Activated CD8-positive, alpha-beta T cell treated with anti-CD3 and anti-CD28 coated beads for 36 hours (primary cell): Measurements from ENCODE around the gene ANKZF1. TPM values are rescaled to one million over a fixed set of nuclear protein-coding genes. Genes with fewer than 3 reads are reported as not detected.
"Not testable (repeated sequence)": the region's sequence is repeated elsewhere in the genome, so short reads cannot be mapped to it uniquely, and the experiment has no call there.

Experiments
- ATAC-seq: fragments of 200-7000 bp; cut with Tn5 transposase; one replicate; pipeline ENCODE4 v1.10.0; 2021; ENCODE audit warnings: mild to moderate bottlenecking, moderate library complexity
- CTCF ChIA-PET: fragments of 350-600 bp; sonication (Branson Sonifier 250); formaldehyde crosslinking; loops from one replicate; lab custom pipeline; 2021; ENCODE audit warnings: antibody characterized with exemption; lab: Charles Lee
- POLR2A ChIA-PET: fragments of 350-600 bp; sonication (Branson Sonifier 250); formaldehyde crosslinking; loops from one replicate; lab custom pipeline; 2021; ENCODE audit warnings: antibody characterized with exemption; lab: Charles Lee
- DNase-seq: peaks from one replicate; pipeline ENCODE4 v3.0.0-alpha.2; 2020
- H3K27ac Mint-ChIP-seq: one replicate; pipeline ENCODE4 v1.8.0; 2021; ENCODE audit warnings: mild to moderate bottlenecking, mixed read lengths
- H3K27me3 Mint-ChIP-seq: one replicate; pipeline ENCODE4 v1.8.0; 2021; ENCODE audit warnings: mixed read lengths
- H3K36me3 Mint-ChIP-seq: one replicate; pipeline ENCODE4 v1.8.0; 2021; ENCODE audit warnings: low read depth, mixed read lengths
- H3K4me1 Mint-ChIP-seq: one replicate; pipeline ENCODE4 v1.8.0; 2021; ENCODE audit warnings: low read depth, mixed read lengths
- H3K4me3 Mint-ChIP-seq: one replicate; pipeline ENCODE4 v1.8.0; 2021; ENCODE audit warnings: mild to moderate bottlenecking, moderate library complexity, mixed read lengths
- H3K9me3 Mint-ChIP-seq: one replicate; pipeline ENCODE4 v1.8.0; 2021; ENCODE audit warnings: mixed read lengths
- CTCF ChIP-seq: fragments of 200-600 bp; IDR thresholded peaks from one replicate; pipeline ENCODE4 v1.8.0; 2022; ENCODE audit warnings: antibody characterized with exemption, mild to moderate bottlenecking
- intact Hi-C: fragments of 100-400 bp; cut with micrococcal nuclease; formaldehyde crosslinking; loops from one replicate; pipeline ENCODE4 v1.10.0; 2022
- total RNA-seq, 2 experiments: library from RNA; stranded (reverse); gene quantifications; one replicate each; pipeline ENCODE4 v1.2.3, GENCODE V29; 2021

The ANKZF1 gene
- total RNA-seq, 2 experiments from 2014 or later = 216 to 217 TPM

- Mint-ChIP-seq H3K9me3 (peaks cover 6% of the 10 kb centered on the region), H3K4me3 (peak overlapping the region; percentile 62), H3K27me3 (no peaks in the 10 kb centered on the region), H3K36me3 (peaks cover 3% of the 10 kb centered on the region), H3K4me1 (peaks cover 17% of the 10 kb centered on the region), H3K27ac (peak overlapping the region; percentile 8)
- no peak for DNase-seq
- ATAC-seq = no peak
- POLR2A ChIA-PET = interaction anchor here (1.2 to 2.8 kb wide), 4 partner anchors 8 to 55 kb away, joined by 3 to 26 read pairs (median 12); partner anchors contain the start of gene TUBA4A
- TF ChIP-seq CTCF = no peak
- intact Hi-C loops = no loop called here
- CTCF ChIA-PET = interaction anchor here (0.7 to 2.1 kb wide), 7 partner anchors 12 to 126 kb away, joined by 3 to 9 read pairs (median 3); no protein-coding TSS in a partner anchor
Observed at GRCh38 chr2:219198974-219199373, 30.6 kb upstream of the ANKZF1 start.

GRCh38 chr2:219199470-219200211, 30.0 kb upstream of the ANKZF1 start:
- POLR2A ChIA-PET = interaction anchor here (0.5 to 2.8 kb wide), 15 partner anchors 8 to 95 kb away, joined by 3 to 26 read pairs (median 4); partner anchors contain the start of genes CNPPD1, DNAJB2, GLB1L and STK16
- TF ChIP-seq CTCF = no peak
- Mint-ChIP-seq H3K36me3 (peaks cover 4% of the 10 kb centered on the region), H3K4me1 (peaks cover 17% of the 10 kb centered on the region), H3K27ac (peak overlapping the region; percentile 40), H3K27me3 (no peaks in the 10 kb centered on the region), H3K4me3 (peak overlapping the region; percentile 62), H3K9me3 (peaks cover 10% of the 10 kb centered on the region)
- ATAC-seq (peak; percentile 71), DNase-seq (no peak)
- CTCF ChIA-PET = interaction anchor here (0.7 to 2.1 kb wide), 11 partner anchors 10 to 126 kb away, joined by 3 to 9 read pairs (median 4); no protein-coding TSS in a partner anchor
- intact Hi-C loops = no loop called here

GRCh38 chr2:219200502-219201326, 28.9 kb upstream of the ANKZF1 start:
- intact Hi-C loops, ATAC-seq, H3K27me3 Mint-ChIP-seq, H3K36me3 Mint-ChIP-seq: not testable (repeated sequence)
- CTCF ChIA-PET = interaction anchor here (0.8 to 2.1 kb wide), 10 partner anchors 11 to 98 kb away, joined by 3 to 9 read pairs (median 4); no protein-coding TSS in a partner anchor
- H3K4me3 Mint-ChIP-seq = peak overlapping the region; percentile 75
- H3K9me3 Mint-ChIP-seq = peaks cover 10% of the 10 kb centered on the region
- peak; percentile 70 for DNase-seq
- POLR2A ChIA-PET = interaction anchor here (0.6 to 2.8 kb wide), 25 partner anchors 9 to 206 kb away, joined by 3 to 26 read pairs (median 4); partner anchors contain the start of genes CNPPD1, DNAJB2, GLB1L and STK16
- H3K4me1 Mint-ChIP-seq = peaks cover 17% of the 10 kb centered on the region
- H3K27ac Mint-ChIP-seq = peak overlapping the region; percentile 90

- H3K36me3 Mint-ChIP-seq, DNase-seq, ATAC-seq, intact Hi-C loops, H3K27me3 Mint-ChIP-seq, H3K4me3 Mint-ChIP-seq: not testable (repeated sequence)
- Mint-ChIP-seq H3K27ac (peak overlapping the region; percentile 90), H3K4me1 (peaks cover 21% of the 10 kb centered on the region), H3K9me3 (peaks cover 10% of the 10 kb centered on the region)
- POLR2A ChIA-PET = interaction anchor here (1.1 to 2.8 kb wide), 12 partner anchors 8 to 206 kb away, joined by 3 to 26 read pairs (median 5); partner anchors contain the start of gene TUBA4A
- CTCF ChIA-PET = interaction anchor here (0.8 to 2.1 kb wide), 4 partner anchors 10 to 42 kb away, joined by 3 to 9 read pairs (median 6); no protein-coding TSS in a partner anchor
Observed at GRCh38 chr2:219201331-219201730, 28.3 kb upstream of the ANKZF1 start.

GRCh38 chr2:219204425-219205164, 25.0 kb upstream of the ANKZF1 start:
- Mint-ChIP-seq H3K27ac (no peak overlapping the region), H3K4me1 (peaks cover 33% of the 10 kb centered on the region), H3K36me3 (peaks cover 14% of the 10 kb centered on the region), H3K4me3 (no peak overlapping the region), H3K27me3 (no peaks in the 10 kb centered on the region), H3K9me3 (peaks cover 10% of the 10 kb centered on the region)
- ATAC-seq = no peak
- DNase-seq = no peak
- intact Hi-C loops = loop anchor here (5.0 kb wide), 1 partner anchor 32 kb away; the partner anchor contains the start of gene SLC23A3
- POLR2A ChIA-PET = interaction anchor here (1.3 to 1.9 kb wide), 4 partner anchors 11 to 50 kb away, joined by 3 to 4 read pairs (median 3); partner anchors contain the start of gene ABCB6
- TF ChIP-seq CTCF = no peak
- CTCF ChIA-PET = interaction anchor here (0.9 to 1.2 kb wide), 2 partner anchors 14 to 91 kb away, joined by 3 to 4 read pairs; no protein-coding TSS in a partner anchor
